GM21723 (cell line): ENCODE results near the gene ERCC6L.

Experiments
- ATAC-seq: cut with Tn5 transposase; IDR thresholded peaks from one replicate; pipeline ENCODE4 v1.9.1; 2021; ENCODE audit warnings: mild to moderate bottlenecking, moderate library complexity; ENCODE audit not compliant: unreplicated experiment

ERCC6L gene, protein sequence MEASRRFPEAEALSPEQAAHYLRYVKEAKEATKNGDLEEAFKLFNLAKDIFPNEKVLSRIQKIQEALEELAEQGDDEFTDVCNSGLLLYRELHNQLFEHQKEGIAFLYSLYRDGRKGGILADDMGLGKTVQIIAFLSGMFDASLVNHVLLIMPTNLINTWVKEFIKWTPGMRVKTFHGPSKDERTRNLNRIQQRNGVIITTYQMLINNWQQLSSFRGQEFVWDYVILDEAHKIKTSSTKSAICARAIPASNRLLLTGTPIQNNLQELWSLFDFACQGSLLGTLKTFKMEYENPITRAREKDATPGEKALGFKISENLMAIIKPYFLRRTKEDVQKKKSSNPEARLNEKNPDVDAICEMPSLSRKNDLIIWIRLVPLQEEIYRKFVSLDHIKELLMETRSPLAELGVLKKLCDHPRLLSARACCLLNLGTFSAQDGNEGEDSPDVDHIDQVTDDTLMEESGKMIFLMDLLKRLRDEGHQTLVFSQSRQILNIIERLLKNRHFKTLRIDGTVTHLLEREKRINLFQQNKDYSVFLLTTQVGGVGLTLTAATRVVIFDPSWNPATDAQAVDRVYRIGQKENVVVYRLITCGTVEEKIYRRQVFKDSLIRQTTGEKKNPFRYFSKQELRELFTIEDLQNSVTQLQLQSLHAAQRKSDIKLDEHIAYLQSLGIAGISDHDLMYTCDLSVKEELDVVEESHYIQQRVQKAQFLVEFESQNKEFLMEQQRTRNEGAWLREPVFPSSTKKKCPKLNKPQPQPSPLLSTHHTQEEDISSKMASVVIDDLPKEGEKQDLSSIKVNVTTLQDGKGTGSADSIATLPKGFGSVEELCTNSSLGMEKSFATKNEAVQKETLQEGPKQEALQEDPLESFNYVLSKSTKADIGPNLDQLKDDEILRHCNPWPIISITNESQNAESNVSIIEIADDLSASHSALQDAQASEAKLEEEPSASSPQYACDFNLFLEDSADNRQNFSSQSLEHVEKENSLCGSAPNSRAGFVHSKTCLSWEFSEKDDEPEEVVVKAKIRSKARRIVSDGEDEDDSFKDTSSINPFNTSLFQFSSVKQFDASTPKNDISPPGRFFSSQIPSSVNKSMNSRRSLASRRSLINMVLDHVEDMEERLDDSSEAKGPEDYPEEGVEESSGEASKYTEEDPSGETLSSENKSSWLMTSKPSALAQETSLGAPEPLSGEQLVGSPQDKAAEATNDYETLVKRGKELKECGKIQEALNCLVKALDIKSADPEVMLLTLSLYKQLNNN

DNA sequence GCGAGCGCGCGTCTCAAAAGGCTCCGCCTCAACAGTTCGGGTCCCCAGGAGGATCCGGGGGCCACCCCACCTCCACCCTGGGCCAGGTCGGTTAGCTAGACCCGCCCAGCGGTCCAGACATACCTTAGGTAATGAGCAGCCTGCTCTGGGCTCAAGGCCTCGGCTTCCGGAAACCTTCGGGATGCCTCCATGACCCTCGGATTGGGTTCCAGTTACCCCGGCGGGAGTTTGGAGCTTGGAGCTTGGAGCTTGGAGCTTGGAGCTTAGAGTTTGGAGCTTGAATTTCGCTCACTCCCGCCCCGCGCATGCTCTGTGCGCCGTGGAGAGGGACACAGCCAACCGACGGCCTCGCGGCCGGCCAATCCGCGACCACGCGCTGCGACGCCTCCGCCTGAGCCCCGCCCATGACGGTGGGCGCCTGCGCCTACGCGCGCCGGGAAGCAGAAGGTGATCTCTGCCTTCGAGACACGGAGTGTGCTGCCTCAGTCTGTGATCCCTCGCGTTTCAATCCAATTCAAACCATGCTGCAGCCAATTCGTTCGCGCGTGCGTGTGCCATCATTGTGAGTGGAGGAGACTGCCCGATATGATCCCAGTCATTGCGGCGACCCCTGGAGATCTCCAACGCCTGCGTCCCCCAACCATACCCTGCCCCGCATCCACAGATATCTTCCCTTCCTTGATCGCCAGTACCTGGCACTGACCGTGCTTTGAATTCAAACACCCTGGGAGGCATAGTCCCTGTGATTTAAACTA is at the start of gene ERCC6L:
TSS of gene ERCC6L (minus strand) at position 307 of the 755 bp plus-strand sequence. CDS start at position 191, 116 bp downstream.
- peak; percentile 94 for ATAC-seq

GRCh38 chrX:72282302-72282701 is 43.5 kb upstream of the ERCC6L start:
- no peak for ATAC-seq

GRCh38 chrX:72280321-72280845 is 41.6 kb upstream of the ERCC6L start:
- no peak for ATAC-seq

- peak; percentile 31 for ATAC-seq
These were observed 37.7 kb upstream of the ERCC6L start for GRCh38 chrX:72276478-72276953.

DNA sequence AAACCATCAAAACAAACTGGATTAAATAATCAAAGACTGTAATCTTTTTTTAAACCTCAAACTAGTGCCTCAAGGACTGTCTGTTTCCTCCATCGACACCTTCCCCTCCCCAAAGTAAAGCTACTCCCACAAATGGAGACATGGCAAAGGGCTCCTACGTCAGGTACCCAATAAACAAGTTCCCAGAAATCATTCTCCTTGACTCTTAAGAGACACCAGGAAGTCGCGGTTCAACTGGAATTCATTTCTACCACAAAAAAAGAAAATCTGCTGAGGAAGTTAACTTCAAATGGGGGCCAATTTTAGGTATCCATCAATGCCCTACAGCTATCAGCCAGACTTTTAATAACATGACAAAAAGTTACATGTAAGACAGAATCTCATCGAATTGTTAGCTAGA is 35.7 kb upstream of the ERCC6L start:
- no peak for ATAC-seq

DNA sequence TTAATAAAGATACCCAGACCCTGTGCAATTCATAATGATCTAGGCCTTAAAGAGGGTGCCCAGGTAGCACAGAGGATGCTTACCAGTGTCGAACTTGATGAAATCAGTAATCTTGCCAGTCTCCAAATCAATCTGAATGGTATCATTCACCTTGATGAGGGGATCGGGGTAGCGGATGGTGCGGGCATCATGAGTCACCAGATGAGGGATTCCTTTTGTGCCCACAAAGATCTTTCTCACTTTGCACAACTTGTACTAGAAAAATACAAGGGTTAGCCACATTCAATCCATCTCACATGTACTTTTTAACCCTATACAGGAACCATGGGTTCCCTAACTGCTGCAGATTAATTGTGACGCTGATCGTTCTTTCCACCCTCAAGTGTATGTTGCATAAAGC is 34.9 kb upstream of the ERCC6L start:
- ATAC-seq: no peak

DNA sequence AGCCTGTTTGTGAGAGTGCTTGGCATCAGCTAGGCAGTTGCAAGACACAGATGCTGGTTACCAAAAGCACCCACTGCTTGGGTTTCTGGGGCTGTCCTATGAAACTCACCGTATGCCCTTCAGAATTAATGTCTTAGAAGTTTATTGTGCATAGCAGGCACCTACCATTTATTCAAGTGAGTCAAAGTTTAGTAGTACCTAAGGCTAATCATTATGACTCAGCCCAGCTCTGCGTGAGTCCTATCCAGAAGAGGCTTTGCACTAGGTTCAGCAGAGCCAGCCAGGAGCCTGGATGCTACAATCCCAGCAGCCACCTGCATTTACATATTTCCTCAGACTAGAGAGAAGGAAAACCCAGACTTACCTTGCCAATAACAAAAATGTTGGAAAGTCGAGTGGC is 34.0 kb upstream of the ERCC6L start:
- ATAC-seq: no peak

- no peak for ATAC-seq
These were observed 33.0 kb upstream of the ERCC6L start for GRCh38 chrX:72271812-72272211.

- no peak for ATAC-seq
These were observed 32.4 kb upstream of the ERCC6L start for GRCh38 chrX:72271091-72271788.

DNA sequence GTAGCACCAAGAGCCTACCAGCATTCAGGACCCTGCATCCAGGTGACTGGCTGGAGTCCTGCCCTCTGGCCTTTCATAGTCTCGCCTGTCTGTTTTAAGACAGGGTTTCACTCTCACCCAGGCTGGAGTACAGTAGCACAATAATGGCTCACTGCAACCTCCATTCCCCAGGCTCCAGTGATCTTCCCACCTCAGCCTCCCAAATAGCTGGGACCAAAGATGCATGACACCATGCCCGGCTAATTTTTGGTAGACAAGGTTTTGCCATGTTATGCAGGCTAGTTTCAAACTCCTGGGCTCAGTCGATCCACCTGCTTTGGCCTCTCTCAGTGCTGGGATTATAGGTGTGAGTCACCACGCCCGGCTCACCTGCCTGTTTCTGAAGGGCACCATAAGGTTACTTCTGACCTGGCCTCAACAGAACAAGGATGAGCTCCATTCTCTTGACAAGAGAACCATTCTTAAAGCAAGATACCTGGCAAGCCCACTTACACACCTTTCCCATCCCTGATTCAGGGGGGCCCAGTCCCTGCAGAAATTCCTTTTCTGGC is 31.6 kb upstream of the ERCC6L start:
- ATAC-seq: no peak

- ATAC-seq: no peak
These were observed 30.9 kb upstream of the ERCC6L start for GRCh38 chrX:72269671-72270251.

- no peak for ATAC-seq
These were observed 30.0 kb upstream of the ERCC6L start for GRCh38 chrX:72268597-72269365.

DNA sequence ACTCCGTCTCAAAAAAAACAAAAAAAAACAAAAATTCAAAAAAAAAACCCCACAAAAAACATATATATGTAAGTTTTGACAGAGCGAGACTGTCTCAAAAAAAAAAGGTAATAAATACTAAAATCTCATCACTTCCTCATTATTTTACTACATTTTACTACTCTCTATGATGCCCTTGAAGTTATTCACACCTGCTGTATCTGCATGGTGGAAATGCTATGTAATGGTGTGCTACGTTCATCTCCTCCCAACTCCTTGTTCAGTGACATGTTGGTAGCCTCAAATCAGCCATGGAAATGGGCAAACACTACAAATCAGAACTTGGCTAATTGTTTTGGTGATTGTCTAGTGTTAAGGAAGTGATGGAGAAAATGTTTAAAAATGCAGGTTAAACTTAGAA is 26.4 kb upstream of the ERCC6L start:
- no peak for ATAC-seq

DNA sequence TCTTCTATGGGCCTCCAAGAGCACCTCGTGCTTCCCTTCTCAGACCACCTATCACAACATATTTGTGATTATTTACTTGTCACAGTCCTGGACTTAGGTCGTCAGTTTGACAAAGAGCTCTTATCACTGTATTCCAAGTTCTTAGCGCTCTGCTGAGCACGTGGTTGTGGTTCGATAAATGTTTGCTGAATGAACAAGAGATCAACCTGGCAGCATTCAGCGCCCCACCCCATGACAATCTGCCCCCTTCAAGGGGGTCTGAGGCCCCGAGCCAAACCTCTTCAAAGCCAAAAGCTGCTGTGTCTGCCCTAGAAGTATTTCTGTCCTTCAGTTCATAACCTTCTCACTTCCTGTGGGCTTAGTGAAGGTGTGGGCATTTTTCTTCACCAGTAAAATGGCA is 23.2 kb upstream of the ERCC6L start:
- ATAC-seq: no peak

DNA sequence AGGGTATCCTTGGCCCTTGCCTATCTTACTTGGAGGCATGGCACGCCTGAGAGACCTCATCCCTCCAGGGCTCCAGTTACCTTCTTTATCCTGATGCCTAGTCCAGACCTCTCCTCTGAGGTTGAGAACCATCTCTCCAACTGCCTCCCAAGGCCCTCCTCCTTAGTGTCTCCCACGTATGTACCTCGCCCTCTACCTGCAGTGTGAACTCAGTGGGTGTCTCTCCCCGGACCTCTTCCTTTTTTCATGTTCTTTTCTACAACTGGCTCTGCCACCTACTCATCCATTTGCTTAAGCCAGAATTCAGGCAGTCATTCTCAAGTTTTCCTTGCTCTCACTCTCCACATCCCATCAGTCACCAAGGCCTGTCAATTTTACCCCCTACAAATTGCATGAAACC is 21.6 kb upstream of the ERCC6L start:
- ATAC-seq: no peak

DNA sequence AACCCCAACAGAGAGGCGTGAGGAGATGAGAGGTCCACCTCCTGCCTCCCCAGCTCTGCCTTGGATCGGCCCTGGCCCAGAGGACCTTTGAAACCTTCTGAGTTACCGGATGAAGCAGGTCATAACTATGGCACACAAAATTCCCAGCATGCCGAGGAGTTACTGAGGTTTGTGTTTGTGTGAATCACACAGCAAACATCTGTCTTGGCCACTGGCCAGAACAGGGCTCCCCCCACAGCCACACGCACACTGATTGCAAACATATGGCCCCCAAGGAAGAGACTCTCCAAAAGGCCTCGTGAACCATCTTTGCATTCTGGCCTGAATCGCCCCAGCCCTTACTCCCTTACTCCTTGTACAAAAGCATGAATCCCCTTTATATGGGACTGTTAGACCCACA is 19.3 kb upstream of the ERCC6L start:
- no peak for ATAC-seq

DNA sequence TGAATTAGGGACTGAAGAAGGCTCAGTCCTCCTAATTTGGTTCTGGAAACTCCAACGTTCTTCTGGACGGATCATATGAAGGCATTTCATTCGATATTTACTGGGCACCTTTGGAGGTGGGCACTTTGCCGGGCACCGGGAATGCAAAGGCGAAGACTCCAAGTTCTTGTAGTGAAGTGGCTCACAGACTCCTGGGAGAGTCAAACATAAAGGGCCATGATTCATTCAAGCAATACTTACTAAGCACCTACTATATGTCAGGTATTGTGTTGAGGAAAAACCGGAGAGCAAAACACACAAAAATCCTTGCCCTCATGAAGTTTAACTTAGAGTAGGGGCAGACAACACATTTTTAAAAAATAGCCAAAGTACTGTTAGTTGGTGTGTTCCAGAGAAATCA is 17.0 kb upstream of the ERCC6L start:
- no peak for ATAC-seq

GRCh38 chrX:72255445-72255844 is 16.6 kb upstream of the ERCC6L start:
- no peak for ATAC-seq
